Endodermal cell (in vitro differentiated cells): ENCODE data around the gene MRTFA. TPM values are rescaled to one million over a fixed set of nuclear protein-coding genes. Genes with fewer than 3 reads are reported as not detected.

Experiments
- DNase-seq: peaks from one replicate; pipeline ENCODE4 v3.0.0-alpha.2; 2017
- H3K27ac ChIP-seq: 2 replicates; pipeline ENCODE4 v1.5.1; 2013; ENCODE audit warnings: mild to moderate bottlenecking, low read depth, low read length, moderate library complexity
- H3K27me3 ChIP-seq: 2 replicates; pipeline ENCODE4 v1.6.1; 2013; ENCODE audit warnings: mild to moderate bottlenecking, low read length, moderate library complexity; ENCODE audit not compliant: insufficient read depth, control insufficient read depth, poor library complexity, severe bottlenecking
- H3K36me3 ChIP-seq: 2 replicates; pipeline ENCODE4 v1.7.0; 2013; ENCODE audit warnings: mild to moderate bottlenecking, low read length, moderate library complexity; ENCODE audit not compliant: control insufficient read depth, insufficient read depth
- H3K4me1 ChIP-seq: one replicate; pipeline ENCODE4 v1.7.0; 2013; ENCODE audit warnings: low read length; ENCODE audit not compliant: control insufficient read depth, insufficient read depth
- H3K4me3 ChIP-seq: 2 replicates; pipeline ENCODE4 v1.5.1; 2013; ENCODE audit warnings: mild to moderate bottlenecking, low read length, moderate library complexity
- H3K9ac ChIP-seq: 2 replicates; pipeline ENCODE4 v1.6.1; 2013; ENCODE audit warnings: mild to moderate bottlenecking, low read length, moderate library complexity; ENCODE audit not compliant: poor library complexity, severe bottlenecking; ENCODE audit errors: extremely low read depth
- H3K9me3 ChIP-seq: 2 replicates; pipeline ENCODE4 v1.6.1; 2013; ENCODE audit warnings: mild to moderate bottlenecking, low read length, moderate library complexity; ENCODE audit not compliant: control insufficient read depth
- H3K27ac Mint-ChIP-seq: 2 replicates; pipeline ENCODE4 v1.8.0; 2020; ENCODE audit warnings: mixed read lengths
- H3K27me3 Mint-ChIP-seq: 2 replicates; pipeline ENCODE4 v1.8.0; 2021; ENCODE audit warnings: mild to moderate bottlenecking, mixed read lengths; ENCODE audit not compliant: insufficient read depth
- H3K36me3 Mint-ChIP-seq: 2 replicates; pipeline ENCODE4 v1.8.0; 2020; ENCODE audit warnings: low read depth, mixed read lengths
- H3K4me1 Mint-ChIP-seq: 2 replicates; pipeline ENCODE4 v1.8.0; 2020; ENCODE audit warnings: mixed read lengths
- H3K4me3 Mint-ChIP-seq: 2 replicates; pipeline ENCODE4 v1.8.0; 2020; ENCODE audit warnings: mild to moderate bottlenecking, moderate library complexity, mixed read lengths
- H3K9me3 Mint-ChIP-seq: 2 replicates; pipeline ENCODE4 v1.8.0; 2020; ENCODE audit warnings: mild to moderate bottlenecking, mixed read lengths
- WGBS, 2 experiments: methylation state at CpG; one replicate each; pipeline versions ENCODE4 v1.1.5 to v1.1.7; 2013; ENCODE audit warnings: missing lambda C conversion rate in 2 of 2, mixed read lengths in 1 of 2; ENCODE audit not compliant: insufficient coverage in 1 of 2, insufficient read length in 1 of 2; 5-methylcytosine and 5-hydroxymethylcytosine counted together
- total RNA-seq, 2 donors: library from RNA; stranded (reverse); fragmentation: NEBNext Ultra II Directional in 1 of 2; extraction: Animal tissue kit (Norgen Biotek cat#: 25700) in 1 of 2; gene quantifications; 2 replicates in 1 of 2; 3 replicates in 1 of 2; pipeline ENCODE4 v1.2.1, GENCODE V29; 2021
- TF ChIP-seq, protein P1 (sequence below): fragments of 200-600 bp; sonication (generic); conservative IDR thresholded peaks from 2 replicates; pipeline ENCODE4 v1.5.0; 2021; ENCODE audit warnings: antibody characterized with exemption, mild to moderate bottlenecking

Gene MRTFA
- total RNA-seq, 2 donors from 2014 or later: 43.3 to 44.7 TPM

DNA sequence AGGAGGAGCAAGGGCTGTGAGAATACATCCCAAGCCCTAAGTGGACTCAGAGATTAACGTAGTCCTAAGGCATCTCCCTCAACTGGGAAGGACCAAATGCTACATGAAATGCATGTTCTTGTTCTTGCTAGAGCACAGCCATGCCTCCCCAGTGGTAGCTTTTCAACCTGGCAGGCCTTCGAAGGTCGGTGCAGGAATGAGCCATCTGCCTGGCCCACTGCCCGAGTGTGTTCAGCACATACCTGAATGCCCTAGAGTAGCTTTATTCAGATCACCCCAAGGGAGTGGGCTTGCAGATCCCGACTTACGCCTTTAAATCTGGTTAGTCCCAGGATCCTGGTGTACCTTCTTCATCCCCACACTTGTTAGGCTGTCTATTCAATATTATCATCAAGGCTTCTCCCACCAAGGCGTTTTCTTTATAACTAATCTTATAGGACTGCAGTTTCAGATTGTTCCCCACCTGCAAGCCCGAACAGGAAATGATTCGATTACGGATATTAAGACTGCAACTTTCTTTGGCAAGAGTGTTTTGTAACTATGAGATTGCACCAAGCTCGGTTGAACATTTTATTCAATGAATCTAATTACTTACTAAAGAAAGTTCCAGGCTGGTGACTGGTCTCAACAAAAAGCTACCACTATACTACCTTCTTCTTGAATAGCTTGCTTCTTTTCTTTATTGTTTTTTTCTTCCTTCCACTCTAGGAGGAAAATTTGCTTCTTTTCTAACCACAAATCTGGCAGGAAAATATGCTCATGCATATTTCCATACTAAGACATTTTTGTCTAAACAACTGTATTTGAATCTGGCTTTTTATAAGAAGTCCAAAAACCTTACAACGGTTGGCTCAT, 150.5 kb downstream of the MRTFA start:
- H3K27ac ChIP-seq: no peak overlapping the region
- peaks cover 27% of the 10 kb centered on the region for H3K36me3 Mint-ChIP-seq
- H3K9me3 Mint-ChIP-seq: no peaks in the 10 kb centered on the region
- no peak for DNase-seq
- no peaks in the 10 kb centered on the region for H3K27me3 ChIP-seq
- no peak overlapping the region for H3K4me3 Mint-ChIP-seq
- no peaks in the 10 kb centered on the region for H3K9me3 ChIP-seq
- no peaks in the 10 kb centered on the region for H3K27me3 Mint-ChIP-seq
- H3K4me1 Mint-ChIP-seq: peaks cover 13% of the 10 kb centered on the region
- H3K36me3 ChIP-seq: peaks cover 2% of the 10 kb centered on the region
- no peaks in the 10 kb centered on the region for H3K4me1 ChIP-seq
- 94% methylated on average over 10 to 12 of the region's 12 CpGs for WGBS, 2 experiments
- H3K4me3 ChIP-seq: no peak overlapping the region
- TF ChIP-seq, protein P1, sequence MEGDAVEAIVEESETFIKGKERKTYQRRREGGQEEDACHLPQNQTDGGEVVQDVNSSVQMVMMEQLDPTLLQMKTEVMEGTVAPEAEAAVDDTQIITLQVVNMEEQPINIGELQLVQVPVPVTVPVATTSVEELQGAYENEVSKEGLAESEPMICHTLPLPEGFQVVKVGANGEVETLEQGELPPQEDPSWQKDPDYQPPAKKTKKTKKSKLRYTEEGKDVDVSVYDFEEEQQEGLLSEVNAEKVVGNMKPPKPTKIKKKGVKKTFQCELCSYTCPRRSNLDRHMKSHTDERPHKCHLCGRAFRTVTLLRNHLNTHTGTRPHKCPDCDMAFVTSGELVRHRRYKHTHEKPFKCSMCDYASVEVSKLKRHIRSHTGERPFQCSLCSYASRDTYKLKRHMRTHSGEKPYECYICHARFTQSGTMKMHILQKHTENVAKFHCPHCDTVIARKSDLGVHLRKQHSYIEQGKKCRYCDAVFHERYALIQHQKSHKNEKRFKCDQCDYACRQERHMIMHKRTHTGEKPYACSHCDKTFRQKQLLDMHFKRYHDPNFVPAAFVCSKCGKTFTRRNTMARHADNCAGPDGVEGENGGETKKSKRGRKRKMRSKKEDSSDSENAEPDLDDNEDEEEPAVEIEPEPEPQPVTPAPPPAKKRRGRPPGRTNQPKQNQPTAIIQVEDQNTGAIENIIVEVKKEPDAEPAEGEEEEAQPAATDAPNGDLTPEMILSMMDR: no peak
- no peak overlapping the region for H3K27ac Mint-ChIP-seq
- H3K9ac ChIP-seq: no peak overlapping the region

DNA sequence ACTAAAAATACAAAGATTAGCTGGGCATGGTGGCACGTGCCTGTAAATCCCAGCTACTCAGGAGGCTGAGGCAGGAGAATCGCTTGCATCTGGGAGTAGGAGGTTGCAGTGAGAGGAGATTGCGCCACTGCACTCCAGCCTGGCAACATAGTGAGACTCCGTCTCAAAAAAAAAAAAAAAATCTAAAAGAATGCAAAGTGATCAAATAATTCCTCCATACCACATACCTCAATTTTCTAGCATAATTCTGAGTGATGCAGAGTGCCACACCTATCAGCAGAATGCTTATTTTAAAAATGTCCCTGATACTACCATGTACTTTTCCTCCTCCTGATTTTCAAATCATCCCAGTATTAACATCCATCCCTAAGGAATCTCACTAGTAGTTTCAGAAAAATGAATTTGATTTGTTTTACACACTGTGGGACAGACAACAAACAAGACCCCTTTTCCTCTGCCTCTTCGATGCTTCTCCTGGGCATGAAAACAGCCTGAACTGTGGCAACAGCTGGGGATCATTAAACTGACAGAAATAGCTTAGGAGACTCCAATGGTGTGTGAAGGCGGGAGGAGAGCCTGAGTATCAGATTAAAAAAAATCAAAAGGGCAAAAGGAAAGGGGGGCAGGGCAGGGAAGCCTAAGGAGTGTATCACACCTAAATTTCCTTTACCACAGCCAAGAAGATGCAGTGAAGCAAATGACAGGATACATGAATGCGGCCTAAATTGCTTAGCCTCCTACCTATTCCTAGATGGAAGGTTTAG, 151.4 kb downstream of the MRTFA start:
- DNase-seq: no peak
- Histone ChIP-seq H3K27me3 (no peaks in the 10 kb centered on the region), H3K4me3 (no peak overlapping the region), H3K36me3 (peaks cover 4% of the 10 kb centered on the region), H3K9ac (no peak overlapping the region), H3K4me1 (no peaks in the 10 kb centered on the region), H3K9me3 (no peaks in the 10 kb centered on the region), H3K27ac (peak overlapping the region; percentile 8)
- Mint-ChIP-seq H3K4me1 (peaks cover 16% of the 10 kb centered on the region), H3K27me3 (no peaks in the 10 kb centered on the region), H3K4me3 (no peak overlapping the region), H3K36me3 (peaks cover 26% of the 10 kb centered on the region), H3K9me3 (no peaks in the 10 kb centered on the region), H3K27ac (no peak overlapping the region)
- TF ChIP-seq, protein P1: no peak
- 90 to 95% methylated on average over 4 to 7 of the region's 7 CpGs for WGBS, 2 experiments

DNA sequence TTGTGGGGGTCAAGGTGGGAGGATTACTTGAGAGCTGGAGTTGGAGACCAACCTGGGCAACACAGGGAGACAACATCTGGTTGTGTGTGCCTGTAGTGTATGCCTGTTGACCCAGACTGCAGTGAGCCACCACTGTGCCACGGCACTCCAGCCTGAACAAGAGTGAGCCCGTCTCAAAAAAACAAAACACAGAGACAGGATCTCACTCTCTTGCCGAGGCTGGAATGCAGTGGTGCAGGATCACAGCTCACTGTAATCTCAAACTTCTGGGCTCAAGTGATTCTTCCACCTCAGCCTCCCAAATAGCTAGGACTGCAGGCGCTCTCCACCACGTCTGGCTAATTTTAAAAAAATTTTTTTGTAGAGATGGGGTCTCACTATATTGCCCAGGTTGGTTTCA, 153.6 kb downstream of the MRTFA start:
- Mint-ChIP-seq H3K4me3 (no peak overlapping the region), H3K4me1 (peaks cover 28% of the 10 kb centered on the region), H3K27me3 (no peaks in the 10 kb centered on the region), H3K36me3 (peaks cover 21% of the 10 kb centered on the region), H3K27ac (no peak overlapping the region), H3K9me3 (no peaks in the 10 kb centered on the region)
- Histone ChIP-seq H3K27me3 (no peaks in the 10 kb centered on the region), H3K4me1 (no peaks in the 10 kb centered on the region), H3K9ac (no peak overlapping the region), H3K36me3 (peaks cover 4% of the 10 kb centered on the region), H3K9me3 (no peaks in the 10 kb centered on the region), H3K27ac (no peak overlapping the region), H3K4me3 (no peak overlapping the region)
- DNase-seq: no peak
- 95 to 97% methylated on average over 3 to 5 of the region's 5 CpGs for WGBS, 2 experiments
- TF ChIP-seq, protein P1: no peak
